HL-60 (cell line): ENCODE measurements around the gene EFNA4.

Experiments
- CTCF ChIP-seq: IDR thresholded peaks from one replicate; pipeline ENCODE4 v1.5.1; 2011; ENCODE audit warnings: low read length, control low read depth, inconsistent platforms; ENCODE audit not compliant: insufficient read depth
- POLR2AphosphoS5 ChIP-seq: IDR thresholded peaks from 2 replicates; pipeline ENCODE4 v1.6.1; 2012; ENCODE audit warnings: low read depth
- TF ChIP-seq, protein P1 (sequence below): IDR thresholded peaks from 2 replicates; pipeline ENCODE4 v1.6.1; 2012; ENCODE audit warnings: low read depth; ENCODE audit not compliant: insufficient replicate concordance

DNA sequence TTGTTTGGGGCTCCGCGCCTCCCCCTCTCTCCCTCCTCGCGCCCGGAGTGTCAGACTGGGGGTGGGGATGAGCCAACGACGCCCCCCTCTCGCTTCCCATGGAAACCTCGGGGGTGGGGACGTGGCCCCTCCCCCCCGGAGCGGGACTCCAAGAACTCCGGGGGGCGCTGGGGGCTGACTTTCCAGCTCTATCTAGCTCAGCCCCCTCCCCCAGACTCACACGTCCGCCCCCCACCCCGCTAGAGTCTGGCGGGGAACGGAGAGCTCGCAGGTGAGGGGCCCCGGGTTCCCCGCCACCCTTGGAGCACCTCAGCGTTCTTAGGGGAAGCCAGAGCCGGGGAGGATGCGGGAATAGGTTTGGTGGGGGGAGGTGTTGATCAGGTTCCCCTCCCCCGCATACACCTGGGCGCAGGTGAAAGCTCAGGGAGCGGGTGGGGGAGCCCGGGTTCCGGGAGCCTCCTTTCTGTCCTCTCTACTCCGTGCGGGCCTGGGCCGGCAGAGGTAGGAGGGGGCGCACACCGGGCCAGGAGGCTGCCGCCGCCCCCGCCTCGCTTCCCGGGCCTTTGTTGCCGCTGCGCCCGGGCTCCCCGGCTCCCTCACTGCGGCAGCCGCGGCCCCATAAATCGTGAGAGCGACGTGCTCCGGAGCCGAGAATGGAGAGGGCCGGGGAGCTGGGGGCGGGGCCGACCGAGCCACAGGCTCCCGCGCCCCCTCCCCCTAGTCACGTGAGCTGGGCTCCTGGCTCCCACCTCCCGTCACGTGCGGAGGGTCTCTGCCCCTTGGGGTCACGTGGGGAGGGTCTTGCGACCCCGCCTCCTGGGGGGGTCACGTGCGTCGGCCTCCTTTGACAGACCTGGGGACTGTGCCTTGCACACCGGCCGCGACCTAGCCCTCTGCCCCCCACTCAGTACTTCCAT is 17.0 kb downstream of the EFNA4 start:
- TF ChIP-seq CTCF = no peak
- TF ChIP-seq, protein P1, sequence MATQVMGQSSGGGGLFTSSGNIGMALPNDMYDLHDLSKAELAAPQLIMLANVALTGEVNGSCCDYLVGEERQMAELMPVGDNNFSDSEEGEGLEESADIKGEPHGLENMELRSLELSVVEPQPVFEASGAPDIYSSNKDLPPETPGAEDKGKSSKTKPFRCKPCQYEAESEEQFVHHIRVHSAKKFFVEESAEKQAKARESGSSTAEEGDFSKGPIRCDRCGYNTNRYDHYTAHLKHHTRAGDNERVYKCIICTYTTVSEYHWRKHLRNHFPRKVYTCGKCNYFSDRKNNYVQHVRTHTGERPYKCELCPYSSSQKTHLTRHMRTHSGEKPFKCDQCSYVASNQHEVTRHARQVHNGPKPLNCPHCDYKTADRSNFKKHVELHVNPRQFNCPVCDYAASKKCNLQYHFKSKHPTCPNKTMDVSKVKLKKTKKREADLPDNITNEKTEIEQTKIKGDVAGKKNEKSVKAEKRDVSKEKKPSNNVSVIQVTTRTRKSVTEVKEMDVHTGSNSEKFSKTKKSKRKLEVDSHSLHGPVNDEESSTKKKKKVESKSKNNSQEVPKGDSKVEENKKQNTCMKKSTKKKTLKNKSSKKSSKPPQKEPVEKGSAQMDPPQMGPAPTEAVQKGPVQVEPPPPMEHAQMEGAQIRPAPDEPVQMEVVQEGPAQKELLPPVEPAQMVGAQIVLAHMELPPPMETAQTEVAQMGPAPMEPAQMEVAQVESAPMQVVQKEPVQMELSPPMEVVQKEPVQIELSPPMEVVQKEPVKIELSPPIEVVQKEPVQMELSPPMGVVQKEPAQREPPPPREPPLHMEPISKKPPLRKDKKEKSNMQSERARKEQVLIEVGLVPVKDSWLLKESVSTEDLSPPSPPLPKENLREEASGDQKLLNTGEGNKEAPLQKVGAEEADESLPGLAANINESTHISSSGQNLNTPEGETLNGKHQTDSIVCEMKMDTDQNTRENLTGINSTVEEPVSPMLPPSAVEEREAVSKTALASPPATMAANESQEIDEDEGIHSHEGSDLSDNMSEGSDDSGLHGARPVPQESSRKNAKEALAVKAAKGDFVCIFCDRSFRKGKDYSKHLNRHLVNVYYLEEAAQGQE = no peak
- TF ChIP-seq POLR2AphosphoS5 = no peak
